Liver (tissue), 9 donors: ENCODE results near the gene FAM184B. TPM values are rescaled to one million over a fixed set of nuclear protein-coding genes. Genes with fewer than 3 reads are reported as not detected.

Experiments used
- DNase-seq: peaks from one replicate; pipeline ENCODE4 v3.0.0-alpha.2; 2017; ENCODE audit warnings: low spot score
- H3K27ac ChIP-seq, 2 donors: one replicate each; pipeline ENCODE4 v1.7.0; 2013; ENCODE audit warnings: inconsistent platforms in 2 of 2, low read length in 2 of 2, control low read depth in 1 of 2, low read depth in 1 of 2, mild to moderate bottlenecking in 1 of 2
- H3K27me3 ChIP-seq, 4 donors: one replicate each; pipeline versions ENCODE4 v1.6.1 to v1.7.0; 2013; ENCODE audit warnings: low read length in 3 of 4, inconsistent platforms in 1 of 4, mild to moderate bottlenecking in 1 of 4, moderate library complexity in 1 of 4; ENCODE audit not compliant: control insufficient read depth in 4 of 4, insufficient read depth in 4 of 4
- H3K36me3 ChIP-seq, 4 donors: one replicate each; pipeline versions ENCODE4 v1.6.1 to v1.7.0; 2013; ENCODE audit warnings: low read length in 3 of 4, mild to moderate bottlenecking in 3 of 4, low read depth in 1 of 4, moderate library complexity in 1 of 4; ENCODE audit not compliant: control insufficient read depth in 4 of 4, insufficient read depth in 3 of 4
- H3K4me1 ChIP-seq, 4 donors: one replicate each; pipeline versions ENCODE4 v1.6.1 to v1.7.0; 2013; ENCODE audit warnings: low read length in 3 of 4, mild to moderate bottlenecking in 3 of 4, moderate library complexity in 1 of 4; ENCODE audit not compliant: control insufficient read depth in 4 of 4, insufficient read depth in 4 of 4
- H3K4me3 ChIP-seq, 3 donors: one replicate each; pipeline versions ENCODE4 v1.6.1 to v1.7.0; 2013; ENCODE audit warnings: low read length in 3 of 3, control low read depth in 1 of 3, low read depth in 1 of 3, mild to moderate bottlenecking in 1 of 3
- H3K9ac ChIP-seq, 2 donors: one replicate each; pipeline ENCODE4 v1.7.0; 2013; ENCODE audit warnings: low read length in 2 of 2, mild to moderate bottlenecking in 2 of 2, moderate library complexity in 2 of 2, control low read depth in 1 of 2, low read depth in 1 of 2
- H3K9me3 ChIP-seq, 4 donors: one replicate each; pipeline versions ENCODE4 v1.6.1 to v1.7.0; 2013; ENCODE audit warnings: low read length in 3 of 4; ENCODE audit not compliant: control insufficient read depth in 4 of 4
- CTCF ChIP-seq: fragments of 150-350 bp; IDR thresholded peaks from 2 replicates; pipeline ENCODE4 v1.5.1; 2017; ENCODE audit warnings: improper control_type of control experiment, low read depth, low read length; ENCODE audit not compliant: missing input control
- EGR1 ChIP-seq, 2 donors: IDR thresholded peaks; 2 replicates each; pipeline ENCODE4 v1.6.1; 2016 to 2018; ENCODE audit warnings: antibody characterized with exemption in 2 of 2, low read depth in 2 of 2
- FOXA1 ChIP-seq: IDR thresholded peaks from 2 replicates; pipeline ENCODE4 v1.6.1; 2016; ENCODE audit warnings: antibody characterized with exemption
- FOXA2 ChIP-seq: IDR thresholded peaks from 2 replicates; pipeline ENCODE4 v1.6.1; 2016; ENCODE audit warnings: antibody characterized with exemption
- GABPA ChIP-seq, 2 donors: IDR thresholded peaks in 1 of 2; conservative IDR thresholded peaks in 1 of 2; 2 replicates each; pipeline ENCODE4 v1.6.1; 2016; ENCODE audit warnings: antibody characterized with exemption in 2 of 2, mild to moderate bottlenecking in 1 of 2, moderate library complexity in 1 of 2
- HNF4A ChIP-seq, 2 donors: conservative IDR thresholded peaks; 2 replicates each; pipeline ENCODE4 v1.6.1; 2016; ENCODE audit warnings: antibody characterized with exemption in 2 of 2, mild to moderate bottlenecking in 2 of 2
- HNF4G ChIP-seq: IDR thresholded peaks from 2 replicates; pipeline ENCODE4 v1.6.1; 2016; ENCODE audit warnings: antibody characterized with exemption
- JUND ChIP-seq, 2 donors: IDR thresholded peaks; 2 replicates each; pipeline ENCODE4 v1.6.1; 2016; ENCODE audit warnings: antibody characterized with exemption in 2 of 2
- NR2F2 ChIP-seq: IDR thresholded peaks from 2 replicates; pipeline ENCODE4 v1.6.1; 2016; ENCODE audit warnings: antibody characterized with exemption
- RAD21 ChIP-seq, 2 donors: IDR thresholded peaks; 2 replicates each; pipeline ENCODE4 v1.6.1; 2016; ENCODE audit warnings: antibody characterized with exemption in 2 of 2, mild to moderate bottlenecking in 2 of 2
- RXRA ChIP-seq, 2 donors: IDR thresholded peaks; 2 replicates each; pipeline ENCODE4 v1.6.1; 2017 to 2018; ENCODE audit warnings: antibody characterized with exemption in 2 of 2, mild to moderate bottlenecking in 1 of 2
- SP1 ChIP-seq: IDR thresholded peaks from 2 replicates; pipeline ENCODE4 v1.6.1; 2018; ENCODE audit warnings: antibody characterized with exemption, mild to moderate bottlenecking
- TAF1 ChIP-seq: conservative IDR thresholded peaks from 2 replicates; pipeline ENCODE4 v1.6.1; 2016; ENCODE audit warnings: antibody characterized with exemption, mild to moderate bottlenecking
- YY1 ChIP-seq: IDR thresholded peaks from 2 replicates; pipeline ENCODE4 v1.6.1; 2016; ENCODE audit warnings: antibody characterized with exemption, mild to moderate bottlenecking
- ZBTB33 ChIP-seq: IDR thresholded peaks from 2 replicates; pipeline ENCODE4 v1.6.1; 2016; ENCODE audit warnings: antibody characterized with exemption
- WGBS: extraction: QIAGEN DNeasy Blood & Tissue Kit; methylation state at CpG from one replicate; pipeline ENCODE4 v1.1.7; 2013; 5-methylcytosine and 5-hydroxymethylcytosine counted together
- polyA plus RNA-seq, 2 donors: library from polyadenylated mRNA; stranded (reverse) in 1 of 2; unstranded in 1 of 2; fragments of 200-250 nt in 1 of 2; fragments of >200 nt in 1 of 2; fragmentation: Nextera tagmentation in 1 of 2; extraction: Ambion mirVana in 1 of 2; gene quantifications; one replicate each; pipeline versions ENCODE4 v1.2.1 to v1.2.3, GENCODE V29; 2013 to 2015
- total RNA-seq, 2 donors: library from RNA; depleted of rRNA; stranded (reverse); fragments of >200 nt; gene quantifications; one replicate each; pipeline ENCODE4 v1.2.3, GENCODE V29; 2014
- TF ChIP-seq, protein P1 (sequence below): IDR thresholded peaks from 2 replicates; pipeline ENCODE4 v1.6.1; 2016; ENCODE audit warnings: antibody characterized with exemption
- TF ChIP-seq, protein P2 (sequence below): IDR thresholded peaks from 2 replicates; pipeline ENCODE4 v1.6.1; 2016; ENCODE audit warnings: antibody characterized with exemption, mild to moderate bottlenecking
- TF ChIP-seq, protein P3 (sequence below): IDR thresholded peaks from 2 replicates; pipeline ENCODE4 v1.6.1; 2016; ENCODE audit warnings: antibody characterized with exemption
- donor health status: healthy.
- donor health status: healthy.
- donor health status: healthy.
- donor health status: healthy.
- donor health status: healthy.

The FAM184B gene
- total and polyA plus RNA-seq, 4 donors, result 0.01 TPM; not detected in 3

DNA sequence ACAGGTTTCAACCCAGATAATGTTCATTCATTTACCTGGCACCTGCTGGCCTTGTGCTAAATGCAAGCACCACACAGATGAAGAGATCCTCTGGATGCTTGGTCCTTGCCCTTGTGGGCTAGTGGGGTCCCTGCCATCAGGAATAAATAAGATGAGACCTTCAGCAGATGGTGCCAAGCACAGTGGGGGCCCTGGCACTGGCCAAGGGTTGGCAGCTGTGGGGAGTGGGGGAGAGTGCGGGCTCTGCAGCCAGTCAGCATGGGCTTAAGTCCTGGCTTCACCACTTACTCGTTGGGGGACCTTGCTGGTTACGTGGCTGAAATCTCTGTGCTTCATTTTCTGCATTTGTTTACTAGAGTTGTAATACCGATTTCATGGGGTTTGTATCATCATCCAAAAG lies 197.5 kb downstream of the FAM184B start:
- no peaks in the 10 kb centered on the region for H3K27me3 ChIP-seq
- H3K36me3 ChIP-seq, result peaks cover 7 to 73% (median 60%) of the 10 kb centered on the region in 4 donors
- H3K9me3 ChIP-seq, result no peaks in the 10 kb centered on the region
- WGBS, result 95% methylated on average over 4 of the region's 4 CpGs
- H3K27ac ChIP-seq, result no peak overlapping the region
- no peak for DNase-seq
- TF ChIP-seq TAF1 (no peak), FOXA1 (no peak), EGR1 (IDR thresholded peaks at IDR 0.05; ENCODE audit: low read depth in 2 of 2) (no peak), CTCF (no peak), RAD21 (IDR thresholded peaks at IDR 0.05) (no peak), RXRA (IDR thresholded peaks at IDR 0.05) (no peak), JUND (IDR thresholded peaks at IDR 0.05) (no peak), FOXA2 (no peak), NR2F2 (no peak), ZBTB33 (no peak), SP1 (no peak), HNF4A (conservative IDR thresholded peaks at IDR 0.05) (no peak), HNF4G (no peak), YY1 (no peak), GABPA (IDR thresholded peaks at IDR 0.05 in 1 of 2, conservative IDR thresholded peaks at IDR 0.05 in 1 of 2) (no peak)
- TF ChIP-seq, protein P1, sequence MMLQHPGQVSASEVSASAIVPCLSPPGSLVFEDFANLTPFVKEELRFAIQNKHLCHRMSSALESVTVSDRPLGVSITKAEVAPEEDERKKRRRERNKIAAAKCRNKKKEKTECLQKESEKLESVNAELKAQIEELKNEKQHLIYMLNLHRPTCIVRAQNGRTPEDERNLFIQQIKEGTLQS, result no peak
- TF ChIP-seq, protein P2, sequence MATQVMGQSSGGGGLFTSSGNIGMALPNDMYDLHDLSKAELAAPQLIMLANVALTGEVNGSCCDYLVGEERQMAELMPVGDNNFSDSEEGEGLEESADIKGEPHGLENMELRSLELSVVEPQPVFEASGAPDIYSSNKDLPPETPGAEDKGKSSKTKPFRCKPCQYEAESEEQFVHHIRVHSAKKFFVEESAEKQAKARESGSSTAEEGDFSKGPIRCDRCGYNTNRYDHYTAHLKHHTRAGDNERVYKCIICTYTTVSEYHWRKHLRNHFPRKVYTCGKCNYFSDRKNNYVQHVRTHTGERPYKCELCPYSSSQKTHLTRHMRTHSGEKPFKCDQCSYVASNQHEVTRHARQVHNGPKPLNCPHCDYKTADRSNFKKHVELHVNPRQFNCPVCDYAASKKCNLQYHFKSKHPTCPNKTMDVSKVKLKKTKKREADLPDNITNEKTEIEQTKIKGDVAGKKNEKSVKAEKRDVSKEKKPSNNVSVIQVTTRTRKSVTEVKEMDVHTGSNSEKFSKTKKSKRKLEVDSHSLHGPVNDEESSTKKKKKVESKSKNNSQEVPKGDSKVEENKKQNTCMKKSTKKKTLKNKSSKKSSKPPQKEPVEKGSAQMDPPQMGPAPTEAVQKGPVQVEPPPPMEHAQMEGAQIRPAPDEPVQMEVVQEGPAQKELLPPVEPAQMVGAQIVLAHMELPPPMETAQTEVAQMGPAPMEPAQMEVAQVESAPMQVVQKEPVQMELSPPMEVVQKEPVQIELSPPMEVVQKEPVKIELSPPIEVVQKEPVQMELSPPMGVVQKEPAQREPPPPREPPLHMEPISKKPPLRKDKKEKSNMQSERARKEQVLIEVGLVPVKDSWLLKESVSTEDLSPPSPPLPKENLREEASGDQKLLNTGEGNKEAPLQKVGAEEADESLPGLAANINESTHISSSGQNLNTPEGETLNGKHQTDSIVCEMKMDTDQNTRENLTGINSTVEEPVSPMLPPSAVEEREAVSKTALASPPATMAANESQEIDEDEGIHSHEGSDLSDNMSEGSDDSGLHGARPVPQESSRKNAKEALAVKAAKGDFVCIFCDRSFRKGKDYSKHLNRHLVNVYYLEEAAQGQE, result no peak
- TF ChIP-seq, protein P3, sequence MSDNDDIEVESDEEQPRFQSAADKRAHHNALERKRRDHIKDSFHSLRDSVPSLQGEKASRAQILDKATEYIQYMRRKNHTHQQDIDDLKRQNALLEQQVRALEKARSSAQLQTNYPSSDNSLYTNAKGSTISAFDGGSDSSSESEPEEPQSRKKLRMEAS, result no peak
- H3K9ac ChIP-seq, result no peak overlapping the region
- peaks cover 2 to 35% (median 25%) of the 10 kb centered on the region in 4 donors for H3K4me1 ChIP-seq
- no peak overlapping the region for H3K4me3 ChIP-seq
